CD4-positive, alpha-beta T cell (primary cell): ENCODE results near the gene LDLRAP1. TPM values are rescaled to one million over a fixed set of nuclear protein-coding genes. Genes with fewer than 3 reads are reported as not detected.
A peak's percentile ranks its signal among the peaks of the same experiment; 100 is the strongest.

ENCODE experiments used
- ATAC-seq: fragments of 200-7000 bp; cut with Tn5 transposase; one replicate; pipeline ENCODE4 v1.10.0; 2022; ENCODE audit warnings: mild to moderate bottlenecking; ENCODE audit not compliant: poor library complexity
- CTCF ChIA-PET: fragments of 350-600 bp; sonication (Branson Sonifier 250); formaldehyde crosslinking; loops from one replicate; lab custom pipeline; 2021; ENCODE audit warnings: antibody characterized with exemption, inconsistent platforms; lab: Charles Lee
- POLR2A ChIA-PET: fragments of 350-600 bp; sonication (Branson Sonifier 250); formaldehyde crosslinking; loops from one replicate; lab custom pipeline; 2021; ENCODE audit warnings: antibody characterized with exemption, inconsistent platforms; lab: Charles Lee
- DNase-seq, 14 experiments: peaks; one replicate each; pipeline ENCODE4 v3.0.0-alpha.2; 2013 to 2020; ENCODE audit warnings: mixed read lengths in 2 of 14
- H3K27ac ChIP-seq, 2 donors: one replicate each; pipeline versions ENCODE4 v1.5.1 to v1.7.0; 2013; ENCODE audit warnings: low read length in 2 of 2, low read depth in 1 of 2, mild to moderate bottlenecking in 1 of 2
- H3K27me3 ChIP-seq, 2 experiments: 1 replicate in 1 of 2; 2 replicates in 1 of 2; pipeline versions ENCODE4 v1.6.1 to v1.7.0; 2013; ENCODE audit warnings: low read length in 2 of 2, control low read depth in 1 of 2, mild to moderate bottlenecking in 1 of 2, moderate library complexity in 1 of 2; ENCODE audit not compliant: insufficient read depth in 2 of 2, control insufficient read depth in 1 of 2
- H3K36me3 ChIP-seq: one replicate; pipeline ENCODE4 v1.6.1; 2013; ENCODE audit warnings: low read length, control low read depth; ENCODE audit not compliant: insufficient read depth
- H3K4me1 ChIP-seq: one replicate; pipeline ENCODE4 v1.6.1; 2013; ENCODE audit warnings: low read length, control low read depth; ENCODE audit not compliant: insufficient read depth
- H3K4me3 ChIP-seq: one replicate; pipeline ENCODE4 v1.5.1; 2013; ENCODE audit warnings: mild to moderate bottlenecking, low read length, moderate library complexity
- H3K9me3 ChIP-seq, 2 experiments: 1 replicate in 1 of 2; 2 replicates in 1 of 2; pipeline versions ENCODE4 v1.6.1 to v1.7.0; 2013; ENCODE audit warnings: low read length in 2 of 2, mild to moderate bottlenecking in 2 of 2, control low read depth in 1 of 2, moderate library complexity in 1 of 2; ENCODE audit not compliant: control insufficient read depth in 1 of 2, insufficient read depth in 1 of 2
- H3K27ac Mint-ChIP-seq: one replicate; pipeline ENCODE4 v1.8.0; 2020; ENCODE audit warnings: mixed read lengths
- H3K27me3 Mint-ChIP-seq: one replicate; pipeline ENCODE4 v1.8.0; 2021; ENCODE audit warnings: mixed read lengths
- H3K36me3 Mint-ChIP-seq: one replicate; pipeline ENCODE4 v1.8.0; 2021; ENCODE audit warnings: low read depth, mixed read lengths
- H3K4me1 Mint-ChIP-seq: one replicate; pipeline ENCODE4 v1.8.0; 2021; ENCODE audit warnings: low read depth, mixed read lengths
- H3K4me3 Mint-ChIP-seq: one replicate; pipeline ENCODE4 v1.8.0; 2020; ENCODE audit warnings: mild to moderate bottlenecking, mixed read lengths
- H3K9me3 Mint-ChIP-seq: one replicate; pipeline ENCODE4 v1.8.0; 2020; ENCODE audit warnings: mixed read lengths
- intact Hi-C, 2 experiments: fragments of 100-400 bp; cut with DNase I in 1 of 2; cut with micrococcal nuclease in 1 of 2; formaldehyde crosslinking; loops; one replicate each; pipeline versions ENCODE4 v1.15.1 to v1.9.0; 2023 to 2025; cut with DNase I, micrococcal nuclease
- total RNA-seq, 174 experiments: library from RNA in 2 of 174; stranded (reverse) in 2 of 174; gene quantifications; one replicate each; pipeline ENCODE4 v1.2.3 and lab custom pipeline; 2021 to 2026
- TF ChIP-seq, protein P1 (sequence below): fragments of 200-600 bp; IDR thresholded peaks from one replicate; pipeline ENCODE4 v1.8.0; 2022; ENCODE audit warnings: antibody characterized with exemption, mild to moderate bottlenecking

LDLRAP1 gene
- total RNA-seq, 2 experiments from 2014 or later: 70.5 to 73.5 TPM

GRCh38 chr1:25553749-25554429 is 10.5 kb downstream of the LDLRAP1 start:
- peak overlapping the region; percentile 87 for H3K27ac Mint-ChIP-seq
- H3K4me1 ChIP-seq: peaks cover 100% of the 10 kb centered on the region
- peak overlapping the region; percentile 3 to 59 for H3K27ac ChIP-seq
- H3K9me3 Mint-ChIP-seq: no peaks in the 10 kb centered on the region
- ChIA-PET CTCF (interaction anchor here (1.2 to 1.6 kb wide), 5 partner anchors 11 to 65 kb away, joined by 3 to 6 read pairs (median 4); no protein-coding TSS in a partner anchor), POLR2A (interaction anchor here (0.6 to 5.0 kb wide), 6 partner anchors 10 to 1887 kb away, joined by 3 to 46 read pairs (median 4); partner anchors contain the start of genes LDLRAP1 and MACO1)
- ATAC-seq (no peak), DNase-seq (no peak)
- H3K36me3 Mint-ChIP-seq: peaks cover 55% of the 10 kb centered on the region
- no peak overlapping the region for H3K4me3 ChIP-seq
- peak overlapping the region; percentile 17 for H3K4me3 Mint-ChIP-seq
- H3K4me1 Mint-ChIP-seq: peaks cover 100% of the 10 kb centered on the region
- no peaks in the 10 kb centered on the region for H3K27me3 ChIP-seq
- peaks cover 47% of the 10 kb centered on the region for H3K36me3 ChIP-seq
- H3K9me3 ChIP-seq: no peaks in the 10 kb centered on the region
- TF ChIP-seq, protein P1, sequence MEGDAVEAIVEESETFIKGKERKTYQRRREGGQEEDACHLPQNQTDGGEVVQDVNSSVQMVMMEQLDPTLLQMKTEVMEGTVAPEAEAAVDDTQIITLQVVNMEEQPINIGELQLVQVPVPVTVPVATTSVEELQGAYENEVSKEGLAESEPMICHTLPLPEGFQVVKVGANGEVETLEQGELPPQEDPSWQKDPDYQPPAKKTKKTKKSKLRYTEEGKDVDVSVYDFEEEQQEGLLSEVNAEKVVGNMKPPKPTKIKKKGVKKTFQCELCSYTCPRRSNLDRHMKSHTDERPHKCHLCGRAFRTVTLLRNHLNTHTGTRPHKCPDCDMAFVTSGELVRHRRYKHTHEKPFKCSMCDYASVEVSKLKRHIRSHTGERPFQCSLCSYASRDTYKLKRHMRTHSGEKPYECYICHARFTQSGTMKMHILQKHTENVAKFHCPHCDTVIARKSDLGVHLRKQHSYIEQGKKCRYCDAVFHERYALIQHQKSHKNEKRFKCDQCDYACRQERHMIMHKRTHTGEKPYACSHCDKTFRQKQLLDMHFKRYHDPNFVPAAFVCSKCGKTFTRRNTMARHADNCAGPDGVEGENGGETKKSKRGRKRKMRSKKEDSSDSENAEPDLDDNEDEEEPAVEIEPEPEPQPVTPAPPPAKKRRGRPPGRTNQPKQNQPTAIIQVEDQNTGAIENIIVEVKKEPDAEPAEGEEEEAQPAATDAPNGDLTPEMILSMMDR: no peak
- intact Hi-C loops: no loop called here
- H3K27me3 Mint-ChIP-seq: no peaks in the 10 kb centered on the region

GRCh38 chr1:25554430-25554780 is 11.0 kb downstream of the LDLRAP1 start:
- ATAC-seq (no peak), DNase-seq (no peak)
- peak overlapping the region; percentile 87 for H3K27ac Mint-ChIP-seq
- peaks cover 100% of the 10 kb centered on the region for H3K4me1 Mint-ChIP-seq
- Histone ChIP-seq H3K27ac (peak overlapping the region; percentile 3 to 59), H3K9me3 (no peaks in the 10 kb centered on the region), H3K4me1 (peaks cover 100% of the 10 kb centered on the region), H3K4me3 (no peak overlapping the region), H3K27me3 (no peaks in the 10 kb centered on the region), H3K36me3 (peaks cover 52% of the 10 kb centered on the region)
- ChIA-PET POLR2A (interaction anchor here (0.5 to 5.0 kb wide), 8 partner anchors 10 to 1886 kb away, joined by 3 to 46 read pairs (median 4); partner anchors contain the start of genes LDLRAP1 and MACO1), CTCF (interaction anchor here (1.2 to 1.6 kb wide), 4 partner anchors 12 to 64 kb away, joined by 3 to 6 read pairs (median 4); no protein-coding TSS in a partner anchor)
- intact Hi-C loops: no loop called here
- no peaks in the 10 kb centered on the region for H3K27me3 Mint-ChIP-seq
- TF ChIP-seq, protein P1: no peak
- H3K9me3 Mint-ChIP-seq: no peaks in the 10 kb centered on the region
- peaks cover 60% of the 10 kb centered on the region for H3K36me3 Mint-ChIP-seq
- H3K4me3 Mint-ChIP-seq: peak overlapping the region; percentile 11

- Histone ChIP-seq H3K4me3 (no peak overlapping the region), H3K36me3 (peaks cover 59% of the 10 kb centered on the region), H3K9me3 (no peaks in the 10 kb centered on the region), H3K4me1 (peaks cover 100% of the 10 kb centered on the region), H3K27ac (peak overlapping the region; percentile 59 to 69), H3K27me3 (no peaks in the 10 kb centered on the region)
- H3K27me3 Mint-ChIP-seq: no peaks in the 10 kb centered on the region
- peak overlapping the region; percentile 44 for H3K4me3 Mint-ChIP-seq
- ATAC-seq (no peak), DNase-seq (no peak)
- TF ChIP-seq, protein P1: no peak
- CTCF ChIA-PET: interaction anchor here (1.2 to 1.4 kb wide), 3 partner anchors 18 to 64 kb away, joined by 3 to 6 read pairs (median 4); no protein-coding TSS in a partner anchor
- peaks cover 100% of the 10 kb centered on the region for H3K4me1 Mint-ChIP-seq
- intact Hi-C loops: no loop called here
- no peaks in the 10 kb centered on the region for H3K9me3 Mint-ChIP-seq
- H3K36me3 Mint-ChIP-seq: peaks cover 67% of the 10 kb centered on the region
- peak overlapping the region; percentile 87 for H3K27ac Mint-ChIP-seq
- POLR2A ChIA-PET: interaction anchor here (0.5 to 5.0 kb wide), 7 partner anchors 10 to 125 kb away, joined by 3 to 46 read pairs (median 4); partner anchors contain the start of genes LDLRAP1 and MACO1
These were observed 11.7 kb downstream of the LDLRAP1 start for GRCh38 chr1:25554886-25555752.
